Gastroesophageal sphincter (tissue), 4 donors: ENCODE data around the gene HNRNPUL1. TPM values are rescaled to one million over a fixed set of nuclear protein-coding genes. Genes with fewer than 3 reads are reported as not detected.
"Not testable (repeated sequence)": the region's sequence is repeated elsewhere in the genome, so short reads cannot be mapped to it uniquely, and the experiment has no call there.

ENCODE experiments used
- ATAC-seq: fragments of 150-250 bp; one replicate; pipeline ENCODE4 v1.9.1; 2016; ENCODE audit warnings: mild to moderate bottlenecking, moderate library complexity
- H3K27ac ChIP-seq, 4 donors: fragments of 200-600 bp; sonication (generic) in 3 of 4; 1 replicate in 3 of 4; 2 replicates in 1 of 4; pipeline ENCODE4 v1.5.1; 2016 to 2019
- H3K27me3 ChIP-seq: fragments of 200-600 bp; sonication (generic); one replicate; pipeline ENCODE4 v1.5.1; 2019
- H3K36me3 ChIP-seq, 2 donors: fragments of 200-600 bp; sonication (generic); one replicate each; pipeline ENCODE4 v1.5.1; 2019; ENCODE audit warnings: control low read depth in 1 of 2
- H3K4me1 ChIP-seq, 3 donors: fragments of 200-600 bp; sonication (generic); 1 replicate in 2 of 3; 2 replicates in 1 of 3; pipeline ENCODE4 v1.5.1; 2016 to 2019; ENCODE audit warnings: control low read depth in 2 of 3
- H3K4me3 ChIP-seq, 2 donors: fragments of 200-600 bp; sonication (generic); one replicate each; pipeline ENCODE4 v1.5.1; 2019; ENCODE audit warnings: mild to moderate bottlenecking in 1 of 2, moderate library complexity in 1 of 2
- H3K9me3 ChIP-seq, 3 donors: fragments of 200-600 bp; sonication (generic); one replicate each; pipeline ENCODE4 v1.5.1; 2017 to 2019; ENCODE audit warnings: control low read depth in 2 of 3
- CTCF ChIP-seq, 4 experiments: fragments of 200-600 bp in 2 of 4; fragments of 450-650 bp in 2 of 4; sonication (generic) in 1 of 4; IDR thresholded peaks; one replicate each; pipeline ENCODE4 v1.5.1; 2017 to 2019; ENCODE audit warnings: antibody characterized with exemption in 4 of 4, mild to moderate bottlenecking in 2 of 4, moderate library complexity in 2 of 4
- EP300 ChIP-seq: sonication (generic); formaldehyde crosslinking; IDR thresholded peaks from one replicate; pipeline ENCODE4 v1.6.1; 2017; ENCODE audit warnings: antibody characterized with exemption, mild to moderate bottlenecking
- POLR2A ChIP-seq, 2 donors: fragments of 450-650 bp; IDR thresholded peaks; one replicate each; pipeline ENCODE4 v1.6.1; 2017; ENCODE audit warnings: antibody characterized with exemption in 2 of 2, mild to moderate bottlenecking in 2 of 2, moderate library complexity in 1 of 2
- POLR2AphosphoS5 ChIP-seq: sonication (generic); formaldehyde crosslinking; IDR thresholded peaks from one replicate; pipeline ENCODE4 v1.6.1; 2017; ENCODE audit warnings: antibody characterized with exemption
- WGBS, 2 donors: methylation state at CpG; one replicate each; pipeline ENCODE4 v1.1.5; 2018; ENCODE audit warnings: low coverage in 1 of 2; 5-methylcytosine and 5-hydroxymethylcytosine counted together
- total RNA-seq, 4 donors: library from RNA; depleted of rRNA; stranded (reverse); fragments of >200 nt; gene quantifications; one replicate each; pipeline ENCODE4 v1.1.0, GENCODE V29; 2016

HNRNPUL1 gene
- total RNA-seq, 4 donors from 2014 or later = 142 to 204 (median 160) TPM

- no peak for ATAC-seq
- Histone ChIP-seq H3K27me3 (no peaks in the 10 kb centered on the region), H3K36me3 (peaks cover 37 to 100% of the 10 kb centered on the region in 2 donors), H3K9me3 (no peaks in the 10 kb centered on the region), H3K27ac (no peak overlapping the region), H3K4me1 (no peaks in the 10 kb centered on the region), H3K4me3 (no peak overlapping the region)
- TF ChIP-seq POLR2A (IDR thresholded peaks at IDR 0.05) (no peak), POLR2AphosphoS5 (no peak), EP300 (no peak), CTCF (IDR thresholded peaks at IDR 0.05) (no peak)
- 76 to 86% methylated on average over 3 to 5 of the region's 5 CpGs for WGBS, 2 donors
Observed at GRCh38 chr19:41274802-41275201, 10.6 kb downstream of the HNRNPUL1 start.

GRCh38 chr19:41276231-41276630, 12.1 kb downstream of the HNRNPUL1 start:
- H3K4me1 ChIP-seq = no peaks in the 10 kb centered on the region
- H3K9me3 ChIP-seq = no peaks in the 10 kb centered on the region
- H3K4me3 ChIP-seq = no peak overlapping the region
- no peak overlapping the region for H3K27ac ChIP-seq
- WGBS, 2 donors = 59 to 93% methylated on average over 3 of the region's 3 CpGs
- H3K27me3 ChIP-seq = no peaks in the 10 kb centered on the region
- no peak for TF ChIP-seq CTCF (IDR thresholded peaks at IDR 0.05)
- H3K36me3 ChIP-seq = peaks cover 36 to 100% of the 10 kb centered on the region in 2 donors
- peak; percentile 73 for ATAC-seq

GRCh38 chr19:41278478-41278877, 14.3 kb downstream of the HNRNPUL1 start:
- Histone ChIP-seq H3K27ac (no peak overlapping the region), H3K4me1 (no peaks in the 10 kb centered on the region), H3K9me3 (no peaks in the 10 kb centered on the region), H3K36me3 (peaks cover 24 to 99% of the 10 kb centered on the region in 2 donors), H3K4me3 (no peak overlapping the region), H3K27me3 (no peaks in the 10 kb centered on the region)
- WGBS, 2 donors = 88 to 97% methylated on average over 2 of the region's 2 CpGs
- ATAC-seq = no peak
- TF ChIP-seq CTCF (IDR thresholded peaks at IDR 0.05) (no peak), POLR2AphosphoS5 (no peak), POLR2A (IDR thresholded peaks at IDR 0.05) (no peak), EP300 (no peak)

GRCh38 chr19:41288673-41289530, 24.7 kb downstream of the HNRNPUL1 start:
- Histone ChIP-seq H3K27me3 (no peaks in the 10 kb centered on the region), H3K27ac (no peak overlapping the region), H3K9me3 (no peaks in the 10 kb centered on the region), H3K36me3 (peaks cover 8 to 100% of the 10 kb centered on the region in 2 donors), H3K4me1 (peaks cover 0 to 8% (median 0%) of the 10 kb centered on the region in 3 donors), H3K4me3 (no peak overlapping the region)
- 57 to 71% methylated on average over 2 to 3 of the region's 3 CpGs for WGBS, 2 donors
- TF ChIP-seq POLR2A (IDR thresholded peaks at IDR 0.05) (no peak), EP300 (no peak), CTCF (IDR thresholded peaks at IDR 0.05) (no peak), POLR2AphosphoS5 (no peak)
- no peak for ATAC-seq

GRCh38 chr19:41289814-41290213, 25.6 kb downstream of the HNRNPUL1 start:
- not testable (repeated sequence) for H3K4me3 ChIP-seq, ATAC-seq, H3K27ac ChIP-seq, H3K4me1 ChIP-seq, H3K9me3 ChIP-seq, H3K27me3 ChIP-seq
- 70% methylated on average over 4 of the region's 8 CpGs; no CpG with 5 or more reads in 1 of the 2 donors for WGBS, 2 donors
- H3K36me3 ChIP-seq = peaks cover 8 to 100% of the 10 kb centered on the region in 2 donors
